GM20000 (cell line): ENCODE results near the gene SNAP25.

Experiments used
- DNase-seq: peaks from one replicate; pipeline ENCODE4 v3.0.0; 2012; ENCODE audit warnings: low spot score
- CTCF ChIP-seq: IDR thresholded peaks from 2 replicates; pipeline ENCODE4 v1.5.1; 2012; ENCODE audit warnings: mild to moderate bottlenecking, control low read depth; ENCODE audit errors: extremely low read depth, missing control alignments

The SNAP25 gene

GRCh38 chr20:10336959-10337729, 118.5 kb downstream of the SNAP25 start:
- DNase-seq: no peak
- TF ChIP-seq CTCF: no peak

DNA sequence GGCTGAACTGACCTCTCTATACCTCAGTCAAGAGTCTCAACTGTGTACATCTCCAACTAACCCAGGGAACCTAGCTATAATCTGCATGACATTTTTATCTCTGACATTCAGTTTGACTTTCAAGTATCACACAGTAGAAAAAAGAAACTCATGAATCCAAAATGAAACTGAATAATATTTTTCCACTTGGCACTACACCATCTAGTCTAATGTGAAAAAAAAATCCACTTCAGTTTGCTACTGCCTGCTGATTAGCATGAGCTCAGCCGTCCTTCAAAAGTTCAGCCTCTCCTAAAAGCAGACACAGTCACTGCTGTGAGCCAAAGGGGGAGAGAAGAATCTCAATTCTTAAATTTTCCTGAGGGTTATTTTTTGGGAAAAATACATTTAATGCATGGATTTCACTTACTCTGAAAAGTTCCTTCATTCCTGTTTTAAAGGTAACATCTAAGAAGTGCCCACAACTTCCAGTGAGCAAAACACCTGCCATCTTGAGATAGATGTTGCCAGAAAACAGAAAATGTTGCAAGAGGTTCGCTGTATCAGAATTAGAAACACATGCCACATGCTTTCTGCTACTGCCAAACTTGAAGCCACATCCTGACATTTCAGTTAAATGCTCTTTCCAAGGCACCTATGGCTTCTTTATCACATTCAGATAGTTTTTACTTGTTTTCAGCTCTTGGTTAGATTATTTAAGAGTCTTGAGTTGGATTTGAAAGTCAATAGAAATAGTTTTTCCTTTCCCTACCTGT, 120.0 kb downstream of the SNAP25 start:
- no peak for TF ChIP-seq CTCF
- DNase-seq: no peak

- DNase-seq: no peak
- TF ChIP-seq CTCF: no peak
Measured at GRCh38 chr20:10339609-10340008, 121.0 kb downstream of the SNAP25 start.

DNA sequence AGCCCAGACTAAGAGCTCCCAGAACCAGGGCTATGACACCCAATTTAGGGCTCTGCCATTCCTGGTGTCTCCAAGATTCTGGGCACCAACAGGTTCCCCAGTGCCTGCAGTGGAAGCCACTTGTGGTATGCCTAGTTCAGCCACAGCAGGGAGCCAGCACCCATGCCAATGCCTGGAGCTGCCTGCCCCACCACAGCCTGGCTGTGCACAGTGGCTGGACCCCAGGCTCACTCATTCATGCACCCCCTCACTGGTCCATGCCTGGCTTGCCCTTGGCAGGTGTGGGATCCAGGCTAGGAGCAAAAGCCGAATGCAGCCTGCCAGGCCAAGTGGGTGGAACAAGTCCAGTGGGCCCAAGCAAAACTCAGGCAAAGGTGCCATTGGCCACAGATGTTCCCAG, 123.5 kb downstream of the SNAP25 start:
- no peak for TF ChIP-seq CTCF
- no peak for DNase-seq

DNA sequence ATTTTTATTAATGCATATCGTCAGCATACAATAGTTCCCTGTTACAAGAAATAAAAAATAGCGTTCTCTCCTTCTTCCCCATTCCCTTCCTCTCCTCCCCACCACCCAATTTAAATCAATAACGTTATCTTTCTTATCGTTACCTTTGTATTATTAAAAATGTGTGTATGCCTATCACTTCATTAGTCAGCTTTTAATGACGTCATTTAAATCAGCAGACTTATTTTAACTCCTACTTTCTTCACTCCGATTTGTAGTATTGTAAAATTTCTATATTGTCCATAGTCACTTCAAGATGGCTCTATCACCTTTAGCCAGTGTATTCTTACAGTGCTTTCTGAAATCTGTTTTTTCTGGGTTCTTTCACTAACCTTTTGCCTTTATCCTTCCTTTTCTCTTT, 126.3 kb downstream of the SNAP25 start:
- DNase-seq: no peak
- no peak for TF ChIP-seq CTCF

- no peak for TF ChIP-seq CTCF
- no peak for DNase-seq
Measured at GRCh38 chr20:10347086-10347880, 128.7 kb downstream of the SNAP25 start.

GRCh38 chr20:10349118-10349517, 130.5 kb downstream of the SNAP25 start:
- DNase-seq: no peak
- TF ChIP-seq CTCF: no peak
